T-helper 2 cell treated with Interferon-gamma antibody and Interleukin-4, amounts not matched to agents 5 μg/mL and 100 μg/mL, for 36 hours (primary cell): ENCODE data around the gene CDC73.

Experiments used
- DNase-seq: peaks from one replicate; pipeline ENCODE4 v3.0.0; 2021; ENCODE audit warnings: low spot score
- H3K27ac Mint-ChIP-seq: one replicate; pipeline ENCODE4 v1.8.0; 2021; ENCODE audit warnings: mild to moderate bottlenecking, mixed read lengths
- H3K27me3 Mint-ChIP-seq: one replicate; pipeline ENCODE4 v1.8.0; 2021; ENCODE audit warnings: low read depth, mixed read lengths
- H3K36me3 Mint-ChIP-seq: one replicate; pipeline ENCODE4 v1.8.0; 2021; ENCODE audit warnings: low read depth, mixed read lengths
- H3K4me1 Mint-ChIP-seq: one replicate; pipeline ENCODE4 v1.8.0; 2021; ENCODE audit warnings: low read depth, mixed read lengths
- H3K4me3 Mint-ChIP-seq: one replicate; pipeline ENCODE4 v1.8.0; 2022; ENCODE audit warnings: mild to moderate bottlenecking, moderate library complexity, mixed read lengths
- H3K9me3 Mint-ChIP-seq: one replicate; pipeline ENCODE4 v1.8.0; 2021; ENCODE audit warnings: mixed read lengths

CDC73 gene

GRCh38 chr1:193120604-193121166 lies 1.1 kb upstream of the CDC73 start:
- DNase-seq = no peak
- no peaks in the 10 kb centered on the region for H3K9me3 Mint-ChIP-seq
- peak overlapping the region; percentile 96 for H3K4me3 Mint-ChIP-seq
- H3K4me1 Mint-ChIP-seq = peaks cover 37% of the 10 kb centered on the region
- peaks cover 14% of the 10 kb centered on the region for H3K36me3 Mint-ChIP-seq
- H3K27ac Mint-ChIP-seq = peak overlapping the region; percentile 67
- peaks cover 14% of the 10 kb centered on the region for H3K27me3 Mint-ChIP-seq

- Mint-ChIP-seq H3K27me3 (peaks cover 4% of the 10 kb centered on the region), H3K9me3 (no peaks in the 10 kb centered on the region), H3K36me3 (peaks cover 27% of the 10 kb centered on the region), H3K27ac (peak overlapping the region; percentile 47), H3K4me3 (peak overlapping the region; percentile 96), H3K4me1 (peaks cover 34% of the 10 kb centered on the region)
- DNase-seq = no peak
These were observed 1.9 kb downstream of the CDC73 start for GRCh38 chr1:193123751-193124150.

GRCh38 chr1:193125369-193125768 lies 3.5 kb downstream of the CDC73 start:
- DNase-seq = no peak
- H3K4me1 Mint-ChIP-seq = peaks cover 27% of the 10 kb centered on the region
- peaks cover 30% of the 10 kb centered on the region for H3K36me3 Mint-ChIP-seq
- H3K4me3 Mint-ChIP-seq = no peak overlapping the region
- H3K27ac Mint-ChIP-seq = no peak overlapping the region
- H3K9me3 Mint-ChIP-seq = no peaks in the 10 kb centered on the region
- H3K27me3 Mint-ChIP-seq = peaks cover 3% of the 10 kb centered on the region

GRCh38 chr1:193131266-193131860 lies 9.5 kb downstream of the CDC73 start:
- H3K4me1 Mint-ChIP-seq = peaks cover 14% of the 10 kb centered on the region
- H3K27ac Mint-ChIP-seq = peak overlapping the region; percentile 7
- no peak overlapping the region for H3K4me3 Mint-ChIP-seq
- no peaks in the 10 kb centered on the region for H3K9me3 Mint-ChIP-seq
- peaks cover 40% of the 10 kb centered on the region for H3K36me3 Mint-ChIP-seq
- DNase-seq = no peak
- no peaks in the 10 kb centered on the region for H3K27me3 Mint-ChIP-seq

GRCh38 chr1:193140254-193140653 lies 18.4 kb downstream of the CDC73 start:
- Mint-ChIP-seq H3K4me1 (peaks cover 10% of the 10 kb centered on the region), H3K36me3 (peaks cover 45% of the 10 kb centered on the region), H3K9me3 (no peaks in the 10 kb centered on the region), H3K4me3 (no peak overlapping the region), H3K27ac (no peak overlapping the region), H3K27me3 (no peaks in the 10 kb centered on the region)
- no peak for DNase-seq

GRCh38 chr1:193141804-193142203 lies 20.0 kb downstream of the CDC73 start:
- Mint-ChIP-seq H3K27ac (peak overlapping the region; percentile 60), H3K36me3 (peaks cover 43% of the 10 kb centered on the region), H3K27me3 (no peaks in the 10 kb centered on the region), H3K4me3 (no peak overlapping the region), H3K9me3 (no peaks in the 10 kb centered on the region), H3K4me1 (peaks cover 10% of the 10 kb centered on the region)
- peak; percentile 37 for DNase-seq

GRCh38 chr1:193142409-193142808 lies 20.6 kb downstream of the CDC73 start:
- no peak overlapping the region for H3K4me3 Mint-ChIP-seq
- H3K4me1 Mint-ChIP-seq = peaks cover 10% of the 10 kb centered on the region
- H3K27ac Mint-ChIP-seq = no peak overlapping the region
- peaks cover 45% of the 10 kb centered on the region for H3K36me3 Mint-ChIP-seq
- DNase-seq = no peak
- no peaks in the 10 kb centered on the region for H3K27me3 Mint-ChIP-seq
- no peaks in the 10 kb centered on the region for H3K9me3 Mint-ChIP-seq

- Mint-ChIP-seq H3K9me3 (no peaks in the 10 kb centered on the region), H3K4me1 (peaks cover 10% of the 10 kb centered on the region), H3K27me3 (no peaks in the 10 kb centered on the region), H3K4me3 (no peak overlapping the region), H3K36me3 (peaks cover 42% of the 10 kb centered on the region), H3K27ac (no peak overlapping the region)
- DNase-seq = no peak
These were observed 21.5 kb downstream of the CDC73 start for GRCh38 chr1:193143285-193143684.

GRCh38 chr1:193144361-193144938 lies 22.6 kb downstream of the CDC73 start:
- Mint-ChIP-seq H3K27me3 (no peaks in the 10 kb centered on the region), H3K9me3 (no peaks in the 10 kb centered on the region), H3K4me1 (peaks cover 9% of the 10 kb centered on the region), H3K36me3 (peaks cover 41% of the 10 kb centered on the region), H3K27ac (no peak overlapping the region), H3K4me3 (no peak overlapping the region)
- DNase-seq = no peak

- no peak overlapping the region for H3K27ac Mint-ChIP-seq
- peaks cover 36% of the 10 kb centered on the region for H3K36me3 Mint-ChIP-seq
- peaks cover 9% of the 10 kb centered on the region for H3K4me1 Mint-ChIP-seq
- no peaks in the 10 kb centered on the region for H3K9me3 Mint-ChIP-seq
- no peak for DNase-seq
- no peak overlapping the region for H3K4me3 Mint-ChIP-seq
- no peaks in the 10 kb centered on the region for H3K27me3 Mint-ChIP-seq
These were observed 23.2 kb downstream of the CDC73 start for GRCh38 chr1:193144999-193145398.

- no peaks in the 10 kb centered on the region for H3K9me3 Mint-ChIP-seq
- H3K4me3 Mint-ChIP-seq = no peak overlapping the region
- peaks cover 5% of the 10 kb centered on the region for H3K4me1 Mint-ChIP-seq
- H3K27me3 Mint-ChIP-seq = no peaks in the 10 kb centered on the region
- no peak overlapping the region for H3K27ac Mint-ChIP-seq
- DNase-seq = no peak
- peaks cover 18% of the 10 kb centered on the region for H3K36me3 Mint-ChIP-seq
These were observed 34.4 kb downstream of the CDC73 start for GRCh38 chr1:193156117-193156821.

- H3K4me3 Mint-ChIP-seq = no peak overlapping the region
- DNase-seq = no peak
- H3K27me3 Mint-ChIP-seq = no peaks in the 10 kb centered on the region
- H3K36me3 Mint-ChIP-seq = peaks cover 16% of the 10 kb centered on the region
- no peaks in the 10 kb centered on the region for H3K9me3 Mint-ChIP-seq
- no peak overlapping the region for H3K27ac Mint-ChIP-seq
- H3K4me1 Mint-ChIP-seq = peaks cover 5% of the 10 kb centered on the region
These were observed 35.0 kb downstream of the CDC73 start for GRCh38 chr1:193156822-193157142.

GRCh38 chr1:193157360-193157759 lies 35.5 kb downstream of the CDC73 start:
- H3K4me1 Mint-ChIP-seq = peaks cover 5% of the 10 kb centered on the region
- DNase-seq = no peak
- peaks cover 12% of the 10 kb centered on the region for H3K36me3 Mint-ChIP-seq
- no peak overlapping the region for H3K4me3 Mint-ChIP-seq
- H3K27ac Mint-ChIP-seq = no peak overlapping the region
- H3K27me3 Mint-ChIP-seq = no peaks in the 10 kb centered on the region
- no peaks in the 10 kb centered on the region for H3K9me3 Mint-ChIP-seq

GRCh38 chr1:193176113-193176512 lies 54.3 kb downstream of the CDC73 start:
- Mint-ChIP-seq H3K9me3 (no peaks in the 10 kb centered on the region), H3K27ac (no peak overlapping the region), H3K4me1 (peaks cover 6% of the 10 kb centered on the region), H3K27me3 (no peaks in the 10 kb centered on the region), H3K36me3 (peaks cover 14% of the 10 kb centered on the region), H3K4me3 (no peak overlapping the region)
- DNase-seq = no peak
